Ammon's horn (tissue), 1 donor: ENCODE measurements around the gene TAAR6.
"Not testable (repeated sequence)": the region's sequence is repeated elsewhere in the genome, so short reads cannot be mapped to it uniquely, and the experiment has no call there.

Experiments
- DNase-seq: peaks from one replicate; pipeline ENCODE4 v3.0.0-alpha.2; 2016; ENCODE audit warnings: low spot score

Gene TAAR6

GRCh38 chr6:132590362-132590761 lies 20.2 kb downstream of the TAAR6 start:
- no peak for DNase-seq

DNA sequence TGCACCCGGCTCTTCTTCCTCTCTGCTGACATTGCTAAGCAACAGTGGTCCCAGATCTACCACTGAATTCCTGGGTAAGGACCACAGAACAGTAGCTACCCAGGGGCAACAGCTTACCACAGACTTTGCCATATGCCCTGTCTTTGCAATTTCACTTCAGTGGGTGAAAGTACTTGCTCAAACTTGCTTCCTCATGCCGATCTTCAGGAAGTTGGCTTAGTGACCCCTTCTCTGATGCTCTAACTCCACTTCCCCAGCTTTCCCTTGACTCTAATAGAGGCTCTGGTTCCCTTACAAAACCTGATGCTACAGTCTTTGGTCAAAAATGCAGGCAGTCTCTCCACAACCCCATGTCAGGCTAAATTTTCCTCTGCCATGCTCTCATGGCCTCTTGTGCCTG lies 22.7 kb downstream of the TAAR6 start:
- no peak for DNase-seq

- DNase-seq, result no peak
Measured at GRCh38 chr6:132596201-132596600, 26.1 kb downstream of the TAAR6 start.

GRCh38 chr6:132598473-132598872 lies 28.4 kb downstream of the TAAR6 start:
- no peak for DNase-seq

DNA sequence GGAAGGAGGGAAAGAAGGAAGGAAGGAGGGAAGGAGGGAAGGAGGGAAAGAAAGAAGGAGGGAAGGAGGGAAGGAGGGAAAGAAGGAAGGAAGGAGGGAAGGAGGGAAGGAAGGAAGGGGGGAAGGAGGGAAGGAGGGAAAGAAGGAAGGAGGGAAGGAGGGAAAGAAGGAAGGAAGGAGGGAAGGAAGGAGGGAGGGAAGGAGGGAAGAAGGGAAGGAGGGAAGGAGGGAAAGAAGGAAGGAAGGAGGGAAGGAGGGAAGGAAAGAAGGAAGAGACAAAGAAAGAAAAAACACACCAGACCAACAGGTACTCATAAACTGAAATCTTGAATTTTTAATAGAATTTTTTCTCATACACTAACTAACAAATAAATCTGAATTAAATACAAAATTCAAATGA lies 30.8 kb downstream of the TAAR6 start:
- not testable (repeated sequence) for DNase-seq

DNA sequence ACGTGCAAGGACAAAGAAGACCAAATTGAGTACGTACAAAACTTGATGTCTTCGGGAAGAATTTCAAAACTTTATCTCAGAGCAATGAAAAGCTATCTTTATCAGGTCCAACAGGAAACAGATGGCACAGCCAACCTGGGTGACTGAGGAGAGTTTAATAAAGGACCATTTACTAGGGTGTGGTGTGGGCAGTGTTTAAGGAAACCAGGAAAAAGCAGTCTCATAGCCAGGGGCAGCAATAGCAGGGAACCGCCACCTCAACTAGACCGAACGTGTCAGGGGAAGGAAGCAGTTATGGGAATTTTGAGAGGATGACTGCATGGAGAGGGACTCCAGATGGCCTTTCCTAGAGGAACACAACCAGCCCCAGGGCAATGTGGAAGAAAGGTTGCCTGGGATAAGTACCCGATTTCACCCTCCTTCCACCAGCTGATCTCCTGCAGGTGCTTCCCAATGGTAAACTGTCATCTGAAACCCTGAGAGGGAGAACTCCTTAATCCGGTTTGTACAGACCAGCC lies 34.6 kb downstream of the TAAR6 start:
- no peak for DNase-seq

DNA sequence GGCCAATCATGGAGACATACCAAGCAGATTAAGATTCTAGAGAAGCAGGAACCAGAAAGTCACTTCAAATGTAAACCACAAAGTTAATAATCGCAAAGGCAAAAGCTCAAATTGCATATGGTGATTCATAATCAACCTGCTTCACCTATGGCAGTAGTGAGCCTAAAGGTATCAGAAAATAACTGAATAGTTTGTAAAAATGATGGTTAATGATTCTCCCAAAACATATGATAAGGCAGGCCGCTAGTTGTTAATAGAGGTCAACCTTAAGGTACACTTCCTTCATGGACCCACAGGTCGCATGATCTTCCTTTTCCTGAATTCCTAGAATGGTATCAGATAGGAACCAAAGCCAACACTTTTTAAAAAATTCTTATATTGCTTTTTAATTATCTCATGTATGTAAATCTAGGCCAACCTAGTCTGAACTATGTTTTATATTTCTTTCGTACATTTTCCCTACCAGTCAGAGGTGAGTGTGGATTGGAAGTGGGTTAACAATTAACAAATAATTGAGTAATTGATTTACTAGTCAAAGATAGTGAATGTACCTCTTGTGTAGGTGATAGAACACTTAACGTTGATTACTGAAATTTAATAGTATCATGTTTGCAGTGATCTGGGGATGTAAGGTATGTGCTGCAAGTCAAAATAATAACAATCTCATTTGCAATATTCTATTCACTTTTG lies 37.6 kb downstream of the TAAR6 start:
- DNase-seq, result no peak

DNA sequence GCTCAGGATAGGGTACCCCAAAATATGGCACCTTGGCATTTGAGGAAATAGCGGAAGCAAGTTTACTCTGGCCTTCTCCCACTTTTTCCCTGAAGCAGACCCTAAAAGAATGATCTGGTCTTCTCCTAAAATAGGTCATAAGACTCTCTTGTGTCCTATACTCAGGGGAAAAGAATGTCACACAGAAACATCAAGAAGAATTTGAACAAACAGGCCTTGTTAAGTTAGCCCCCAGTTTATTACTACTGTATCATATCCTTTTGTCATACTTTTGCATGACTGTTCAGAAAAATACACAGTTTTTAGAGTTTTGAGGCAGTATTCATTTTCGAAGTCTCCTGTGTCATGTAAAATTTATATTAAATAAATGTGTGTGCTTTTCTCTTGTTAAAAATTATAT lies 41.5 kb downstream of the TAAR6 start:
- DNase-seq, result no peak

DNA sequence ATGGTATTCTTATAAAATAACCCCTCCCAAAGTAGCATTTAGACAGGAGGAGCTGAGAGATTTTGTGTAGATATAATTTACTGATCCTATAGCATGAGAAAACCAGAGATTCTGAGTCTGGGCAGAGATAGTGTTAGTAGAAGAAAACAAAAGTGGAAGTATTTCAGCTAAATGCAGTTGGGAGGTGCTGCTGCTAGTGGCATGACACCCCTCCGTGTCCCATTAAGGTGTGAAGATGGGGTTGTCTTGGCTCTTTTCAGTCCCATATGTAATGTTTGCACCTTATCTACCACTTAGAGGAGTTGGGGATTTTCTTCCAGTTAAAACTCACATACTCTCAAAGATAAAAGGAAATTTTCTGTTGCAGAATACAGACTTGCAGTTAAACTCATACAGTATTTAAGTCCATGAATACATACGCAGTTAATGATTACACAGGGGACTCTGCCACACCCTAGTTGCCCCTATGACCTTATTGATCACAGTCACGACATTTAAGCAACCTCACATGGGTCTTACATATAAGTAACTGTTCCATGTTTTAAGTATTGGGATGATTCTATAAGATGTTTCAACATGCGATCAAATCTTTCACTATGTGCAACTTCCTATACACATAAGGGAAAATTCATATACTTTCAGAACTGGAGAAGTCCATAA lies 42.5 kb downstream of the TAAR6 start:
- no peak for DNase-seq

- no peak for DNase-seq
Measured at GRCh38 chr6:132614554-132614953, 44.4 kb downstream of the TAAR6 start.

DNA sequence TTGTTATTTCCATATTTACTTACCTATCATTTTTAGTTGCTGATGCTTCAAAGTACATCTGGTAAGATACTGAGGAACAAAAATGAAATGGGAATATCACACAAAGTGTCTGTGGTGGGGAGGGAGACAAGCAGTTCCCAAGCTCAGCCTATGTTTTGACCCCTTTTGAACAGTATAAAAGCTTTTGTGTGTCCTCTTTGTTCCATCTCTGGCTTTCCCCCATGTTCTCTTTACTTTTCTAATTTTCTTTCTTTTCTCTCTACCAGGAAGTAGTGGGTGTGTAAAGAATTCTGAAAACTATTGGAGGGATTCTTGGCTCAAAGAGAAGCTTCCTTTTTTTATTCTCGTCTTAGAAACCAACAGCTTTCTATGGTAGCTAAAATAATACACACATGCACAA lies 46.6 kb downstream of the TAAR6 start:
- no peak for DNase-seq
